GM19035 (cell line): ENCODE data around the gene BBS7.

ENCODE experiments used
- ATAC-seq: cut with Tn5 transposase; IDR thresholded peaks from one replicate; pipeline ENCODE4 v1.9.1; 2021; ENCODE audit not compliant: unreplicated experiment

BBS7 gene

GRCh38 chr4:121829511-121829910 is 40.8 kb downstream of the BBS7 start:
- no peak for ATAC-seq

- ATAC-seq, result no peak
Measured at GRCh38 chr4:121827853-121828252, 42.4 kb downstream of the BBS7 start.

- no peak for ATAC-seq
Measured at GRCh38 chr4:121824950-121825349, 45.3 kb downstream of the BBS7 start.

GRCh38 chr4:121824171-121824527 is 46.1 kb downstream of the BBS7 start:
- peak; percentile 0 for ATAC-seq

GRCh38 chr4:121823505-121824170 is 46.6 kb downstream of the BBS7 start, which contains the start of gene CCNA2:
TSS of gene CCNA2 (minus strand) at chr4:121823883. CDS start at chr4:121823628, 255 bp downstream.
- ATAC-seq, result peak; percentile 92

- ATAC-seq, result peak; percentile 47
Measured at GRCh38 chr4:121822796-121823504, 47.3 kb downstream of the BBS7 start.

- no peak for ATAC-seq
Measured at GRCh38 chr4:121822047-121822446, 48.2 kb downstream of the BBS7 start.

- no peak for ATAC-seq
Measured at GRCh38 chr4:121819216-121819965, 50.9 kb downstream of the BBS7 start.

- no peak for ATAC-seq
Measured at GRCh38 chr4:121818215-121818614, 52.1 kb downstream of the BBS7 start.

GRCh38 chr4:121817701-121818100 is 52.6 kb downstream of the BBS7 start:
- ATAC-seq, result no peak

- no peak for ATAC-seq
Measured at GRCh38 chr4:121817006-121817405, 53.3 kb downstream of the BBS7 start.

GRCh38 chr4:121814756-121815155 is 55.5 kb downstream of the BBS7 start:
- ATAC-seq, result no peak

GRCh38 chr4:121811122-121811521 is 59.2 kb downstream of the BBS7 start:
- no peak for ATAC-seq

- no peak for ATAC-seq
Measured at GRCh38 chr4:121806411-121806810, 63.9 kb downstream of the BBS7 start.

- no peak for ATAC-seq
Measured at GRCh38 chr4:121801715-121802075, 68.6 kb downstream of the BBS7 start.

GRCh38 chr4:121800961-121801714 is 69.1 kb downstream of the BBS7 start, which contains the start of gene EXOSC9:
TSS of gene EXOSC9 (plus strand) at chr4:121801323. CDS start at chr4:121801425, 102 bp downstream.
- peak; percentile 75 for ATAC-seq

GRCh38 chr4:121800638-121800960 is 69.7 kb downstream of the BBS7 start:
- ATAC-seq, result peak; percentile 32

GRCh38 chr4:121799867-121800501 is 70.3 kb downstream of the BBS7 start:
- ATAC-seq, result no peak

GRCh38 chr4:121799208-121799823 is 71.0 kb downstream of the BBS7 start:
- ATAC-seq, result no peak

- ATAC-seq, result no peak
Measured at GRCh38 chr4:121796283-121796682, 74.0 kb downstream of the BBS7 start.
